Parathyroid adenoma (tissue), 2 donors: Measurements from ENCODE around the gene GAS7.

Experiments
- H2AFZ ChIP-seq: fragments of 300-600 bp; sonication (generic); one replicate; pipeline ENCODE4 v1.7.0; 2017; ENCODE audit warnings: antibody characterized with exemption, mild to moderate bottlenecking
- H3K27ac ChIP-seq: fragments of 300-600 bp; sonication (generic); one replicate; pipeline ENCODE4 v1.7.0; 2017
- H3K27me3 ChIP-seq: fragments of 300-600 bp; sonication (generic); one replicate; pipeline ENCODE4 v1.7.0; 2017; ENCODE audit warnings: low read length; ENCODE audit not compliant: control insufficient read depth, insufficient read depth
- H3K36me3 ChIP-seq: fragments of 300-600 bp; sonication (generic); one replicate; pipeline ENCODE4 v1.7.0; 2017; ENCODE audit warnings: low read length; ENCODE audit not compliant: control insufficient read depth, insufficient read depth
- H3K4me1 ChIP-seq: fragments of 300-600 bp; sonication (generic); one replicate; pipeline ENCODE4 v1.7.0; 2017; ENCODE audit warnings: control low read depth
- H3K4me2 ChIP-seq: fragments of 300-600 bp; sonication (generic); one replicate; pipeline ENCODE4 v1.7.0; 2017; ENCODE audit warnings: low read length
- H3K4me3 ChIP-seq: fragments of 300-600 bp; sonication (generic); one replicate; pipeline ENCODE4 v1.7.0; 2017; ENCODE audit warnings: low read depth, low read length
- H3K79me2 ChIP-seq: fragments of 300-600 bp; sonication (generic); one replicate; pipeline ENCODE4 v1.7.0; 2017; ENCODE audit warnings: control low read depth
- H3K9ac ChIP-seq: fragments of 300-600 bp; sonication (generic); one replicate; pipeline ENCODE4 v1.7.0; 2017; ENCODE audit warnings: mild to moderate bottlenecking
- H3K9me3 ChIP-seq: fragments of 300-600 bp; sonication (generic); one replicate; pipeline ENCODE4 v1.7.0; 2017; ENCODE audit warnings: low read length; ENCODE audit not compliant: control insufficient read depth
- TF ChIP-seq, protein P1 (sequence below): fragments of 300-600 bp; sonication (generic); IDR thresholded peaks from one replicate; pipeline ENCODE4 v1.7.0; 2017; ENCODE audit warnings: antibody characterized with exemption, mild to moderate bottlenecking
- donor health status: primary hyperparathyroidism.

The GAS7 gene

DNA sequence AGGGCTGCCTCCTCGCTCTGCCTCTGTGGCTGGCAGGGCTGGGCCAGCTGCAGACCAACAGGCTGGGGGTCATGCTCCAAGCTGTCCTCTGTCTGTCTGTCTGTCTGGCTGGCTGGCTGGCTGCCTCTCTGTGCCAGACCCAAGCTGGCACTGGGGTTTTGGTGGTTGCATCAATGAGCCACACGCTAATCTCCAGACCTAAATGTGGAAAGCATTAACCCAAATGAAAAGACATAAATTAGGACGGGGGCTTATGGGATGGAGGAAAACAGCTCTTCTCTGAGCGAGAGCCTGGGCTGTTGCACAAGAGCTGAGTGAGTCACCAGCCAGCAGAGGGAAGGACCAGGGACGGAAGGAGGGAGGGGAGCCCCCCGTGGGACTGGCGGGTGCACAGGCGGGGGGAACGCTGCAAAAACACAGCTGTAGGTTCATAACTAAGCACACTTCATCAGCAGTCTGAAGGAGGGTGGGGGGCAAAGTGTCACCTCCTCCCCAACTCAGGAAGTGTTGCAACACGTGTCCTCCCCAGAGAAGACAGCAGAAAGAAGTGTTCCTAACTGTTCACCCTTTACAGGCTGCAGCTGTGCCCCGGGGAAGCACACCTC, 83.4 kb downstream of the GAS7 start:
- Histone ChIP-seq H3K4me1 (no peaks in the 10 kb centered on the region), H3K9ac (no peak overlapping the region), H3K27ac (peak overlapping the region; percentile 43), H3K27me3 (no peaks in the 10 kb centered on the region), H3K36me3 (no peaks in the 10 kb centered on the region), H2AFZ (peak overlapping the region; percentile 34), H3K4me3 (no peak overlapping the region), H3K9me3 (no peaks in the 10 kb centered on the region), H3K4me2 (no peak overlapping the region), H3K79me2 (no peaks in the 10 kb centered on the region)
- TF ChIP-seq, protein P1, sequence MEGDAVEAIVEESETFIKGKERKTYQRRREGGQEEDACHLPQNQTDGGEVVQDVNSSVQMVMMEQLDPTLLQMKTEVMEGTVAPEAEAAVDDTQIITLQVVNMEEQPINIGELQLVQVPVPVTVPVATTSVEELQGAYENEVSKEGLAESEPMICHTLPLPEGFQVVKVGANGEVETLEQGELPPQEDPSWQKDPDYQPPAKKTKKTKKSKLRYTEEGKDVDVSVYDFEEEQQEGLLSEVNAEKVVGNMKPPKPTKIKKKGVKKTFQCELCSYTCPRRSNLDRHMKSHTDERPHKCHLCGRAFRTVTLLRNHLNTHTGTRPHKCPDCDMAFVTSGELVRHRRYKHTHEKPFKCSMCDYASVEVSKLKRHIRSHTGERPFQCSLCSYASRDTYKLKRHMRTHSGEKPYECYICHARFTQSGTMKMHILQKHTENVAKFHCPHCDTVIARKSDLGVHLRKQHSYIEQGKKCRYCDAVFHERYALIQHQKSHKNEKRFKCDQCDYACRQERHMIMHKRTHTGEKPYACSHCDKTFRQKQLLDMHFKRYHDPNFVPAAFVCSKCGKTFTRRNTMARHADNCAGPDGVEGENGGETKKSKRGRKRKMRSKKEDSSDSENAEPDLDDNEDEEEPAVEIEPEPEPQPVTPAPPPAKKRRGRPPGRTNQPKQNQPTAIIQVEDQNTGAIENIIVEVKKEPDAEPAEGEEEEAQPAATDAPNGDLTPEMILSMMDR: no peak

DNA sequence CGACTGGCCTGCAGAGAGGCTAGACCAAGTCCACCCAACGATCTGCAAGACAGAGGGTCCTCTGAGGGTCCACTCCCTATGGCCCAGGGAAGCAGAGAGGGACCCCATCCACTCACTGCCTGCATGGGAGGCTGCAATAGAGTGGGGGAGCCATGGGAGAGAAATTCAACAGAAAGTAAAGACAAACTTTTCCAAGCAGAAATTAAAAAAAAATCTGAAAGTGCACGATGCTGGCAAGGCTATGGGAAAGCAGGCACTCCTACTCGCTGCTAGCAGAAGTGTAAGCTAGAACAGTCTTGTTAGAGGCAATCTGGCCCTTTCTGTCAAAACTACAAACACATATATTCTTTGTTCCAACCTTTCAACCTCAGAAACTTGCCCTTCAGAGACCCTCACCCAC, 85.4 kb downstream of the GAS7 start:
- no peaks in the 10 kb centered on the region for H3K79me2 ChIP-seq
- H3K4me3 ChIP-seq: no peak overlapping the region
- no peaks in the 10 kb centered on the region for H3K4me1 ChIP-seq
- H3K9me3 ChIP-seq: no peaks in the 10 kb centered on the region
- no peak overlapping the region for H3K4me2 ChIP-seq
- no peak overlapping the region for H2AFZ ChIP-seq
- no peak overlapping the region for H3K9ac ChIP-seq
- H3K27ac ChIP-seq: no peak overlapping the region
- no peaks in the 10 kb centered on the region for H3K27me3 ChIP-seq
- TF ChIP-seq, protein P1: no peak
- no peaks in the 10 kb centered on the region for H3K36me3 ChIP-seq

DNA sequence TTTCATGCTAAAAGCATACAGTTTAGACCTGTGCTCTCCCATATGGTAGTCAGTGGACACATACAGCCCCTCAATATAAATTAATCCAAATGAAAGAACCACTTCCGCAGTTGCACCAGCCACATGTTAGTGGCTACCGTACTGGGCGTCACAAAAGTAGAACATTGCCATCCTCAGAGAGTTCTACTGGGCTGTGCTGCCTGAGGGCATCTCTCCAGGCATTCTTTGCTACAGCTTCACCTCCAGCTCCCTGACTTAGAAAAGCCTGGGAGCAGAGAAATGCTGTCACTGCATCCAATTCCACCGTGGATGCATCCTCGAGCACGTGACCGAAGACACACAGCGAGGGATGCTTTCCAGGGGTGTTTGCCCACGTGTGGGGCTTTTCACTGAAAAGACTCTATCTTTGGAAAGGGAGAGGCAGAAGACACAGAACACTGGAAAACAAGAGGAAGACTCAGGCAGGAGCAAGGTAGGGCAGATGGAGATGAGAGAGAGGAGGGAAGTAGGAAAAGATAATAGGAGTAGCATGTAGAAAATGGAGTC, 86.4 kb downstream of the GAS7 start:
- TF ChIP-seq, protein P1: no peak
- Histone ChIP-seq H3K4me1 (no peaks in the 10 kb centered on the region), H3K27ac (no peak overlapping the region), H3K27me3 (no peaks in the 10 kb centered on the region), H3K4me3 (no peak overlapping the region), H3K9ac (no peak overlapping the region), H2AFZ (no peak overlapping the region), H3K9me3 (no peaks in the 10 kb centered on the region), H3K4me2 (no peak overlapping the region), H3K79me2 (no peaks in the 10 kb centered on the region), H3K36me3 (no peaks in the 10 kb centered on the region)

DNA sequence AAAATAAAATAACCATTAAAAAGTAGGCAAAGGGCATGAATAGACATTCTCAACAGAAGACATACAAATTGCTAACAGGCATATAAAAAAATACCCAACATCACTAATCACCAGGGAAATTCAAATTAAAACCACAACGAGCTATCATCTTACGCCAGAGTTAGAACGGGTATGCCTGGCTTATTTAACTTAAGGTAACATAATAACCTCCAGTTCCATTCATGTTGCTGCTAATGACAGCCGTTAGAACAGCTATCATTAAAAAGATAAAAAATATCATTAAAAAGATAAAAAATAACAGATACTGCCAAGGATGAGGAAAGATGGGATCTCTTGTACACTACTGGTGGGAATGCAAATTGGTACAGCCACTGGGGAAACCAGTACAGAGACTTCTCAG, 89.3 kb downstream of the GAS7 start:
- no peak overlapping the region for H2AFZ ChIP-seq
- no peak overlapping the region for H3K4me3 ChIP-seq
- no peaks in the 10 kb centered on the region for H3K36me3 ChIP-seq
- no peaks in the 10 kb centered on the region for H3K27me3 ChIP-seq
- H3K79me2 ChIP-seq: no peaks in the 10 kb centered on the region
- H3K9ac ChIP-seq: no peak overlapping the region
- H3K9me3 ChIP-seq: no peaks in the 10 kb centered on the region
- H3K4me2 ChIP-seq: no peak overlapping the region
- TF ChIP-seq, protein P1: no peak
- no peak overlapping the region for H3K27ac ChIP-seq
- H3K4me1 ChIP-seq: no peaks in the 10 kb centered on the region
